ENCODE data around the gene MSH2.

DNA sequence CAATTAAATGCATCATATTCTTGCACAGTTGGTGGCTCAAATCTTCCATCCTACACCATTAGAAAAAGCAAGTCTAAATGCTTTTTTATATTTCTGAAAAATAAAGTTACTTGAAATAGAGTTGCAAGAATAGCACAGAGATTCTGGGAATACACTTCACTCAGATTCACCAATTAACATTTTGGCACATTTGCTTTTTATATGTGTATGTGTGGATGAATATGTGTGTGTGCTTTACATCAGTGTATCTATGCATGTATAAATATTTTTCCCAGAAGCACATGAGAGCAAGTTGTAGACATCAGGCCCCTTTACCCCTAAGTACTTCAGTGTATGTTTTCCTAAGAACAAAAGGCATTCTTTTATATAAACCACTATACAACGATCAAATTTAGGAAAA, 27.6 kb upstream of the MSH2 start:
- TF ChIP-seq, protein P1, sequence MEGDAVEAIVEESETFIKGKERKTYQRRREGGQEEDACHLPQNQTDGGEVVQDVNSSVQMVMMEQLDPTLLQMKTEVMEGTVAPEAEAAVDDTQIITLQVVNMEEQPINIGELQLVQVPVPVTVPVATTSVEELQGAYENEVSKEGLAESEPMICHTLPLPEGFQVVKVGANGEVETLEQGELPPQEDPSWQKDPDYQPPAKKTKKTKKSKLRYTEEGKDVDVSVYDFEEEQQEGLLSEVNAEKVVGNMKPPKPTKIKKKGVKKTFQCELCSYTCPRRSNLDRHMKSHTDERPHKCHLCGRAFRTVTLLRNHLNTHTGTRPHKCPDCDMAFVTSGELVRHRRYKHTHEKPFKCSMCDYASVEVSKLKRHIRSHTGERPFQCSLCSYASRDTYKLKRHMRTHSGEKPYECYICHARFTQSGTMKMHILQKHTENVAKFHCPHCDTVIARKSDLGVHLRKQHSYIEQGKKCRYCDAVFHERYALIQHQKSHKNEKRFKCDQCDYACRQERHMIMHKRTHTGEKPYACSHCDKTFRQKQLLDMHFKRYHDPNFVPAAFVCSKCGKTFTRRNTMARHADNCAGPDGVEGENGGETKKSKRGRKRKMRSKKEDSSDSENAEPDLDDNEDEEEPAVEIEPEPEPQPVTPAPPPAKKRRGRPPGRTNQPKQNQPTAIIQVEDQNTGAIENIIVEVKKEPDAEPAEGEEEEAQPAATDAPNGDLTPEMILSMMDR (IDR thresholded peaks at IDR 0.05): no peak
- TF ChIP-seq POLR2A (IDR thresholded peaks at IDR 0.05) (no peak), POLR2AphosphoS5 (IDR thresholded peaks at IDR 0.05; ENCODE audit: insufficient read depth in 1 of 2, low read depth in 1 of 2) (no peak)

Measured in vagina (tissue), 2 donors.